AG04449 (cell line): ENCODE results near the gene SUGCT.
"Not testable (repeated sequence)": the region's sequence is repeated elsewhere in the genome, so short reads cannot be mapped to it uniquely, and the experiment has no call there.

Experiments
- CTCF ChIA-PET: fragments of 350-600 bp; formaldehyde crosslinking; extraction: SDS; loops from one replicate; lab custom pipeline; 2021; ENCODE audit warnings: antibody characterized with exemption; lab: Yijun Ruan, JAX
- POLR2A ChIA-PET: fragments of 400-600, 350-600 bp; formaldehyde crosslinking; extraction: SDS; loops from one replicate; lab custom pipeline; 2020; ENCODE audit warnings: antibody characterized with exemption, inconsistent platforms; lab: Yijun Ruan, JAX
- DNase-seq: peaks from one replicate; pipeline ENCODE4 v3.0.0-alpha.2; 2010; ENCODE audit warnings: low read depth, low spot score
- H3K4me3 ChIP-seq: 2 replicates; pipeline ENCODE4 v1.5.1; 2011; ENCODE audit warnings: low read depth, mild to moderate bottlenecking, control low read depth, low read length
- TF ChIP-seq, protein P1 (sequence below): IDR thresholded peaks from one replicate; pipeline ENCODE4 v1.5.1; 2011; ENCODE audit warnings: mild to moderate bottlenecking, moderate library complexity, low read length, control low read depth, inconsistent platforms; ENCODE audit not compliant: insufficient read depth; ENCODE audit errors: missing control alignments

The SUGCT gene

GRCh38 chr7:40167291-40167690 is 32.5 kb downstream of the SUGCT start:
- TF ChIP-seq, protein P1, sequence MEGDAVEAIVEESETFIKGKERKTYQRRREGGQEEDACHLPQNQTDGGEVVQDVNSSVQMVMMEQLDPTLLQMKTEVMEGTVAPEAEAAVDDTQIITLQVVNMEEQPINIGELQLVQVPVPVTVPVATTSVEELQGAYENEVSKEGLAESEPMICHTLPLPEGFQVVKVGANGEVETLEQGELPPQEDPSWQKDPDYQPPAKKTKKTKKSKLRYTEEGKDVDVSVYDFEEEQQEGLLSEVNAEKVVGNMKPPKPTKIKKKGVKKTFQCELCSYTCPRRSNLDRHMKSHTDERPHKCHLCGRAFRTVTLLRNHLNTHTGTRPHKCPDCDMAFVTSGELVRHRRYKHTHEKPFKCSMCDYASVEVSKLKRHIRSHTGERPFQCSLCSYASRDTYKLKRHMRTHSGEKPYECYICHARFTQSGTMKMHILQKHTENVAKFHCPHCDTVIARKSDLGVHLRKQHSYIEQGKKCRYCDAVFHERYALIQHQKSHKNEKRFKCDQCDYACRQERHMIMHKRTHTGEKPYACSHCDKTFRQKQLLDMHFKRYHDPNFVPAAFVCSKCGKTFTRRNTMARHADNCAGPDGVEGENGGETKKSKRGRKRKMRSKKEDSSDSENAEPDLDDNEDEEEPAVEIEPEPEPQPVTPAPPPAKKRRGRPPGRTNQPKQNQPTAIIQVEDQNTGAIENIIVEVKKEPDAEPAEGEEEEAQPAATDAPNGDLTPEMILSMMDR = no peak
- ChIA-PET CTCF (interaction anchor here (0.6 kb wide), 1 partner anchor 12 kb away, joined by 3 read pairs; no protein-coding TSS in a partner anchor), POLR2A (no interaction called here)
- H3K4me3 ChIP-seq = no peak overlapping the region
- DNase-seq = no peak

DNA sequence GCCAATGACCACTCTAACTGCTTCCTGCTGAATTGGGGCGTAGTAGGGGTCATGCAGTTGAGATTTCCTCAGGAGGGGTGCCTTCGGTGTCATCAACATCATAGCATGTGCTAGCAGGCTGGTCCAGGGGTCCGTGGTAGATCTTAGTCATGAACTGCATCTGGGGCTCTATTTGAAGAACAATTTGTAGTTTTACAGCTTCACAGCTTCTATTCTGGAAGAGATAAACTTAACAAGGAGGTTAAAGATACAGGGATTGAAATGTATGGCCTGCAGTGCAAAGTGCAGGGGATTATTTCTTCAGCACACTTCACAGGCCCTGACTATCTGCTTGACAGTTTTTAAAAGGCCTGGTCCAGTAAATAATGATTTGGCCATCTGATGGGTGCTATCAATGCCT is 33.5 kb downstream of the SUGCT start:
- CTCF ChIA-PET, H3K4me3 ChIP-seq, POLR2A ChIA-PET, DNase-seq: not testable (repeated sequence)

DNA sequence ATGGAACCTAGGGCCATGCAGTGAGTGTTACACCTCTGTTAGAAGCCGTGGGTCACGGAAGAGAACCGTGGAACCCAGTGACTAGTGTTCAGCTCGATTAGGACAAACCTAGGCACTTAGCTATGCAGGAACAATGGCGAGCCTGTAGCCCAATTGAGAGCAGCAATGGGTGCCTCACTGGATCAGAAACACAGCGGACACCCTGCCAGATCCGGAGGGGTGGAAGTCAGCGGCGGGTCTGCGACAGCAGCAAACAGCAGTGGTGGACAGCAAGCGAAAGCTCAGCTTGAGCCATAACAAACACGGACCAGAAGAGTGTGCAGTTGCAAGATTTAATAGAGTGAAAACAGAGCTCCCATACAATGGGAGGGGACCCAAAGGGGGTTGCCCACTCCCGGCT is 38.3 kb downstream of the SUGCT start:
- POLR2A ChIA-PET, H3K4me3 ChIP-seq, CTCF ChIA-PET, DNase-seq: not testable (repeated sequence)

- POLR2A ChIA-PET, DNase-seq, CTCF ChIA-PET, H3K4me3 ChIP-seq: not testable (repeated sequence)
Observed at GRCh38 chr7:40175256-40175655, 40.5 kb downstream of the SUGCT start.

- POLR2A ChIA-PET = interaction anchor here (0.7 kb wide), 1 partner anchor 219 kb away, joined by 3 read pairs; no protein-coding TSS in a partner anchor
- peak; percentile 12 for DNase-seq
- no peak overlapping the region for H3K4me3 ChIP-seq
- CTCF ChIA-PET = no interaction called here
- TF ChIP-seq, protein P1 = no peak
Observed at GRCh38 chr7:40175725-40176510, 41.1 kb downstream of the SUGCT start.

DNA sequence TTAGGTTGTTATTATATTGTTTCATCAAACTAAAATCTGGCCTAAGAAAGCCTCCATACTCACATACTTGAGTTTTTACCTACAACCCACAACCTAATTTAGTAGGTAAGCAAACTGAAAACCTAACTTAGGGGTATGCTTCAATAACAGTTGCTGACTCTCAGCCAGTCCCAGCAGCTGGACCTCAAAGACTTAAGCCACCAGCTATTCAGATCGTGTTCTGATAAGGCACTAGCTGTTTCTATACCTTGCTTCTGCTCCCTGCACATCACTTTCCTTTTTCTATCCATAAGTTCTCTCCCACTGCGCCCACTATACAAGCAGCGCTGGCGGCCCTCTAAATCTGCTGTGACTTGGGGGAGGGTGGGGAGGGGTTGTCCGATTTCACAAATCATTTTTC is 42.3 kb downstream of the SUGCT start:
- TF ChIP-seq, protein P1 = no peak
- ChIA-PET POLR2A (no interaction called here), CTCF (no interaction called here)
- no peak overlapping the region for H3K4me3 ChIP-seq
- DNase-seq = no peak

DNA sequence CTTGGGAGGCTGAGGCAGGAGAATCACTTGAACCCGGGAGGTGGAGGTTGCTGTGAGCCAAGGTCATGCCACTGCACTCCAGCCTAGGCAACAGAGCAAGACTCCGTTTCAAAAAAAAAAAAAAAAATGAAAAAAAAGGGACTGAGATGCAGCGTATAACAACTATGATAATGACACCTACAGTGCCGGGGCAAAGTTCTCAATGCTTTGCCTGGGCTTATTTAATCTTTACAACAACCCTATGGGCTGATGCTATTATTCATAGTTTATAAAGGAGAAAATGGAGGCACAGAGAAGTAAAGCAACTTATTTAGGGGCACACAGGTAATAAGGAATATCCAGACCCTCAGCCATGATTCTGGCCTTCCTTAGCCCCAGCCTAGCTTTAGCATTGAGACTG is 47.6 kb downstream of the SUGCT start:
- ChIA-PET POLR2A (no interaction called here), CTCF (interaction anchor here (1.6 kb wide), 1 partner anchor 18 kb away, joined by 4 read pairs; no protein-coding TSS in a partner anchor)
- no peak overlapping the region for H3K4me3 ChIP-seq
- TF ChIP-seq, protein P1 = no peak
- no peak for DNase-seq

DNA sequence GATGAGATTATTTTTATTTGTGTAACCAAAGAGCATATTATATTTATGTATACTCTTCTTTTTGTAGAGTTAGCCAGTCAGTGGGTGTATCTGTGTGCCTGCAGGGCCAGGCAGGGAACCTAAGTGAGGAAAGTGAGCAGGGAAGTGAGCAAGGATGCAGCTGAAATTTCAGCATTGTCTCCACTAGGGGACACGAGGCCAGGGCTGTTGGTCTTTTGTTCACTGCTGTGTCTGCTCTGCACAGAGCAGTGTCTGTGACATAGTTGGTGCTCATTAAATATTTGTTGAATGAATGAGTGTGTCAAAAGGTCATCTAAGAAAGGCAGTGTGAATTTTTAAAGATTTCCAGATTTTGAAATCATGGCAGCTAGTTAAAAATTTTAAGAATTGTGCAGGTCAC is 51.8 kb downstream of the SUGCT start:
- ChIA-PET POLR2A (no interaction called here), CTCF (no interaction called here)
- no peak overlapping the region for H3K4me3 ChIP-seq
- TF ChIP-seq, protein P1 = no peak
- no peak for DNase-seq
